Activated CD8-positive, alpha-beta memory T cell treated with anti-CD3 and anti-CD28 coated beads, Interleukin-2, amount 50 U/mL, for 24 hours (primary cell): Measurements from ENCODE around the gene NIPBL.
"Not testable (repeated sequence)": the region's sequence is repeated elsewhere in the genome, so short reads cannot be mapped to it uniquely, and the experiment has no call there.

Experiments
- DNase-seq: peaks from one replicate; pipeline ENCODE4 v3.0.0-alpha.2; 2020; ENCODE audit errors: extremely low read depth

The NIPBL gene

GRCh38 chr5:36904677-36905076 is 28.1 kb downstream of the NIPBL start:
- DNase-seq, result no peak

GRCh38 chr5:36908544-36909260 is 32.1 kb downstream of the NIPBL start:
- DNase-seq, result no peak

- DNase-seq, result no peak
Observed at GRCh38 chr5:36915653-36916052, 39.1 kb downstream of the NIPBL start.

GRCh38 chr5:36916614-36917013 is 40.0 kb downstream of the NIPBL start:
- not testable (repeated sequence) for DNase-seq

GRCh38 chr5:36917358-36917757 is 40.8 kb downstream of the NIPBL start:
- DNase-seq, result not testable (repeated sequence)

GRCh38 chr5:36919238-36919637 is 42.7 kb downstream of the NIPBL start:
- no peak for DNase-seq

GRCh38 chr5:36919650-36920049 is 43.1 kb downstream of the NIPBL start:
- DNase-seq, result no peak

- DNase-seq, result no peak
Observed at GRCh38 chr5:36928947-36929346, 52.4 kb downstream of the NIPBL start.

- DNase-seq, result no peak
Observed at GRCh38 chr5:36929438-36929837, 52.9 kb downstream of the NIPBL start.

- no peak for DNase-seq
Observed at GRCh38 chr5:36932056-36932455, 55.5 kb downstream of the NIPBL start.

- no peak for DNase-seq
Observed at GRCh38 chr5:36932699-36933098, 56.1 kb downstream of the NIPBL start.

GRCh38 chr5:36934740-36935356 is 58.3 kb downstream of the NIPBL start:
- no peak for DNase-seq

GRCh38 chr5:36935805-36936204 is 59.2 kb downstream of the NIPBL start:
- no peak for DNase-seq

- DNase-seq, result no peak
Observed at GRCh38 chr5:36936309-36936708, 59.7 kb downstream of the NIPBL start.

- no peak for DNase-seq
Observed at GRCh38 chr5:36938129-36938528, 61.6 kb downstream of the NIPBL start.

- no peak for DNase-seq
Observed at GRCh38 chr5:36939969-36940858, 63.6 kb downstream of the NIPBL start.

- no peak for DNase-seq
Observed at GRCh38 chr5:36943584-36943983, 67.0 kb downstream of the NIPBL start.

- no peak for DNase-seq
Observed at GRCh38 chr5:36944024-36944423, 67.5 kb downstream of the NIPBL start.

GRCh38 chr5:36944607-36945225 is 68.1 kb downstream of the NIPBL start:
- DNase-seq, result no peak

- DNase-seq, result no peak
Observed at GRCh38 chr5:36945687-36946086, 69.1 kb downstream of the NIPBL start.

GRCh38 chr5:36946101-36946500 is 69.5 kb downstream of the NIPBL start:
- DNase-seq, result no peak

- no peak for DNase-seq
Observed at GRCh38 chr5:36948041-36948440, 71.5 kb downstream of the NIPBL start.
